ENCODE data around the gene LATS1. TPM values are rescaled to one million over a fixed set of nuclear protein-coding genes. Genes with fewer than 3 reads are reported as not detected.

Gene LATS1
- total RNA-seq, 4 donors from 2014 or later = 31.2 to 55.0 (median 44.4) TPM

DNA sequence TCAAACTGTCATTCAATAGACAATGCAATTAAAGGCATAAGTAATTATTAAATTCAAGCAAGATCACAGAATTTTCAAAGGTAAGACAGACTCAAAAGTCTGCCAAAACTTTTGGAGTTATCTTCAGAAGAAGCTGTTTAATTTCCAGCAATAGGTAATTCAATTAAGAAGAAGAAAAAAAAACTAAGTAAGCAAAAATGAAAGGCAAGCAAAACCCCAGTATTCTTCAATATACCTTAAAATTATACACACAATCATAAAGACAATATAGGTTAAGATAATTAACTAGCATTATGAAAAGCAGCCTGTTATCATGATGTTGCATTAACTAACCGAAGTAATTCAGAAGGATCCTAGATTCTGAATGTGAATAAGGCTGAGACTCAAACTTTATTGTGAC lies 3.5 kb downstream of the LATS1 start:
- TF ChIP-seq EP300 (IDR thresholded peaks at IDR 0.05) (no peak), POLR2AphosphoS5 (IDR thresholded peaks at IDR 0.05) (no peak)
- TF ChIP-seq, protein P1, sequence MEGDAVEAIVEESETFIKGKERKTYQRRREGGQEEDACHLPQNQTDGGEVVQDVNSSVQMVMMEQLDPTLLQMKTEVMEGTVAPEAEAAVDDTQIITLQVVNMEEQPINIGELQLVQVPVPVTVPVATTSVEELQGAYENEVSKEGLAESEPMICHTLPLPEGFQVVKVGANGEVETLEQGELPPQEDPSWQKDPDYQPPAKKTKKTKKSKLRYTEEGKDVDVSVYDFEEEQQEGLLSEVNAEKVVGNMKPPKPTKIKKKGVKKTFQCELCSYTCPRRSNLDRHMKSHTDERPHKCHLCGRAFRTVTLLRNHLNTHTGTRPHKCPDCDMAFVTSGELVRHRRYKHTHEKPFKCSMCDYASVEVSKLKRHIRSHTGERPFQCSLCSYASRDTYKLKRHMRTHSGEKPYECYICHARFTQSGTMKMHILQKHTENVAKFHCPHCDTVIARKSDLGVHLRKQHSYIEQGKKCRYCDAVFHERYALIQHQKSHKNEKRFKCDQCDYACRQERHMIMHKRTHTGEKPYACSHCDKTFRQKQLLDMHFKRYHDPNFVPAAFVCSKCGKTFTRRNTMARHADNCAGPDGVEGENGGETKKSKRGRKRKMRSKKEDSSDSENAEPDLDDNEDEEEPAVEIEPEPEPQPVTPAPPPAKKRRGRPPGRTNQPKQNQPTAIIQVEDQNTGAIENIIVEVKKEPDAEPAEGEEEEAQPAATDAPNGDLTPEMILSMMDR (IDR thresholded peaks at IDR 0.05) = no peak
- 80% methylated on average over 1 of the region's 1 CpG for WGBS
- H3K36me3 ChIP-seq = no peaks in the 10 kb centered on the region
- no peak overlapping the region for H3K27ac ChIP-seq
- H3K4me1 ChIP-seq = peaks cover 35% of the 10 kb centered on the region
- H3K9me3 ChIP-seq = no peaks in the 10 kb centered on the region
- no peaks in the 10 kb centered on the region for H3K27me3 ChIP-seq
- DNase-seq (ENCODE audit: low spot score in 2 of 2) = no peak
- no peak overlapping the region for H3K4me3 ChIP-seq

DNA sequence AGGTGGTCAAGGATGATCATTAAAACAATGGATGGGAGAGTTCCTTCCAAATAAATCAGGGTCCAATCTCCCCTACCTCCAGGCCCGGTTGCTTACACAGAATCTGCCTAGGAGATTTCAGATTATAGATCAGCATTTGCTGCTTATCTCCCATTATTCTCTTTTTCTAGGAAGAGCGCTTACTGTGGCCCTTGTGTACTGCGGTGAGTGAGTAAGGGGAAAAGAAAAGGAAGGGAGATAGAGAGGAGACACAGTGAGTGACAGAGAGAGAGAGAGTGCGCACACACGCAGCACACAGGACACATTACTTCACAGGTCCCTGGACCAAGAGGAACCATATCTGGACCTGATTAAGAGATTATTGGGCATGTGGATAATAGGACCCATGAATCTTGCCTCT lies 6.2 kb downstream of the LATS1 start:
- no peak for DNase-seq (ENCODE audit: low spot score in 2 of 2)
- no peak overlapping the region for H3K27ac ChIP-seq
- no peaks in the 10 kb centered on the region for H3K9me3 ChIP-seq
- H3K27me3 ChIP-seq = no peaks in the 10 kb centered on the region
- TF ChIP-seq POLR2A (IDR thresholded peaks at IDR 0.05) (no peak), EP300 (IDR thresholded peaks at IDR 0.05) (no peak), POLR2AphosphoS5 (IDR thresholded peaks at IDR 0.05) (no peak)
- TF ChIP-seq, protein P1 (IDR thresholded peaks at IDR 0.05) = no peak
- WGBS = 96% methylated on average over 5 of the region's 5 CpGs
- H3K4me1 ChIP-seq = peaks cover 32% of the 10 kb centered on the region
- H3K36me3 ChIP-seq = no peaks in the 10 kb centered on the region
- H3K4me3 ChIP-seq = no peak overlapping the region

DNA sequence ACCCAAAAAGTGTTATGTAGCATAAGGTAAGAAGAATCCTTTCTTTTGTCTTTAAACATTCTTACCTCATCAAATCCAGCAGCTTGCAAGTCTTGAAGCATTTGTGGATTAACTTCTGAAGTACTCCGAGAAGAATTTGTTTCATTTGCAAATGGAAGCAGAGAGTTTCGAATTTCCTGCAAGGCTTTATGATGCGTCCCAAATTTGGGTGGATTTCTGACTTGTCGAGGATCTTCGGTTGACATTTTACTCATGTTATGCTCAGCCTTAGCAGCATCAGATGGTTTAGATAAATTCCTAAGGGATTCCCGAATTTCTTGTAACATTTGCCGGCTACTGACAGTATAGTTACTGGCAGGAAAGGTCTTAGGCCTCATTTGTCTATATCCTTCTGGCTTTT lies 16.2 kb downstream of the LATS1 start:
- H3K27ac ChIP-seq = no peak overlapping the region
- H3K36me3 ChIP-seq = peaks cover 18% of the 10 kb centered on the region
- no peaks in the 10 kb centered on the region for H3K9me3 ChIP-seq
- no peak overlapping the region for H3K4me3 ChIP-seq
- no peaks in the 10 kb centered on the region for H3K27me3 ChIP-seq
- no peak for TF ChIP-seq POLR2A (IDR thresholded peaks at IDR 0.05)
- no peak for TF ChIP-seq EP300 (IDR thresholded peaks at IDR 0.05)
- TF ChIP-seq POLR2AphosphoS5 (IDR thresholded peaks at IDR 0.05) = no peak
- TF ChIP-seq, protein P1 (IDR thresholded peaks at IDR 0.05) = no peak
- 73% methylated on average over 7 of the region's 7 CpGs for WGBS
- H3K4me1 ChIP-seq = peaks cover 15% of the 10 kb centered on the region
- no peak for DNase-seq (ENCODE audit: low spot score in 2 of 2)

DNA sequence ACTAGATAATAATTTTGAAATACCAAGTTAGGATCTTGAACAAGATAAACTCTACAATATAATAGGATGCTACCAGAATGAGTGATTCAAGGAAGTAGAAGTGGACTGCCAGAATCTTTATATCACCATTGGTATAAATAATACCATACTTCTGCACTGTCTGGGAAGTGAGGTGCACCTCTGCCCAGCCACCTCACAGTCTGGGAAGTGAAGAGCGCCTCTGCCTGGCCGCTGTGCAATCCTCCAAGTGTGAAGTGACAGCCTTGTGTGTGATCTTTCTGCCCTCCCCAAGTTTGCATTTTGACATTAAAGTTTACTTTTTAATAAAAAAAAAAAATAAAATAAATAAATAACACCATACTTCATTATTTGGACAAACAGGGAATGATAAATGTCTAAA lies 18.8 kb downstream of the LATS1 start:
- WGBS = 93% methylated on average over 2 of the region's 2 CpGs
- Histone ChIP-seq H3K9me3 (no peaks in the 10 kb centered on the region), H3K27ac (no peak overlapping the region), H3K36me3 (peaks cover 28% of the 10 kb centered on the region), H3K4me1 (peaks cover 15% of the 10 kb centered on the region), H3K27me3 (no peaks in the 10 kb centered on the region), H3K4me3 (no peak overlapping the region)
- no peak for TF ChIP-seq POLR2A (IDR thresholded peaks at IDR 0.05)
- TF ChIP-seq EP300 (IDR thresholded peaks at IDR 0.05) = no peak
- TF ChIP-seq, protein P1 (IDR thresholded peaks at IDR 0.05) = no peak
- no peak for TF ChIP-seq POLR2AphosphoS5 (IDR thresholded peaks at IDR 0.05)
- no peak for DNase-seq (ENCODE audit: low spot score in 2 of 2)

DNA sequence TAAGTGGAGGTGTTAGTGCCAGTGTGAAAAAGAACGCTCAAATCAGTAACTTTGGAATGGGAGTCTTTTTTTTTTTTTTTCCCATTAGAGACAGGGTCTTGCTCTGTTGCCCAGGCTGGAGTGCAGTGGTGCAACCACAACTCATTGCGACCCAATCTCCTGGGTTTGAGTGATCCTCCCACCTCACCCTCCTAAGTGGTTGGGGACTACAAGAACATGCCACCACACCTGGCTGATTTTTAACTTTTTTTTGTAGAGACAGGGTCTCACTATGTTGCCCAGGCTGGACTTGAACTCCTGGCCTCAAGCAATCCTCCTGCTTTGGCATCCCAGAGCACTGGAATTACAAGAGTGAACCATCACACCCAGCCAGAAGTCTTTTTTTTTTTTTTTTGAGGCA lies 19.7 kb downstream of the LATS1 start:
- Histone ChIP-seq H3K27me3 (no peaks in the 10 kb centered on the region), H3K4me3 (no peak overlapping the region), H3K4me1 (peaks cover 15% of the 10 kb centered on the region), H3K36me3 (peaks cover 38% of the 10 kb centered on the region), H3K9me3 (no peaks in the 10 kb centered on the region), H3K27ac (no peak overlapping the region)
- no peak for DNase-seq (ENCODE audit: low spot score in 2 of 2)
- WGBS = 100% methylated on average over 2 of the region's 2 CpGs
- TF ChIP-seq, protein P1 (IDR thresholded peaks at IDR 0.05) = no peak
- no peak for TF ChIP-seq EP300 (IDR thresholded peaks at IDR 0.05)
- TF ChIP-seq POLR2AphosphoS5 (IDR thresholded peaks at IDR 0.05) = no peak
- TF ChIP-seq POLR2A (IDR thresholded peaks at IDR 0.05) = no peak
